HG02610 (cell line): ENCODE results near the gene FAM89B.
A peak's percentile ranks its signal among the peaks of the same experiment; 100 is the strongest.

Source experiments
- ATAC-seq: cut with Tn5 transposase; IDR thresholded peaks from one replicate; pipeline ENCODE4 v1.9.1; 2021; ENCODE audit warnings: mild to moderate bottlenecking, moderate library complexity; ENCODE audit not compliant: unreplicated experiment

FAM89B gene

GRCh38 chr11:65573391-65574079 is 1.2 kb downstream of the FAM89B start:
- ATAC-seq = no peak

- ATAC-seq = peak; percentile 29
Measured at GRCh38 chr11:65574109-65574810, 1.9 kb downstream of the FAM89B start.

DNA sequence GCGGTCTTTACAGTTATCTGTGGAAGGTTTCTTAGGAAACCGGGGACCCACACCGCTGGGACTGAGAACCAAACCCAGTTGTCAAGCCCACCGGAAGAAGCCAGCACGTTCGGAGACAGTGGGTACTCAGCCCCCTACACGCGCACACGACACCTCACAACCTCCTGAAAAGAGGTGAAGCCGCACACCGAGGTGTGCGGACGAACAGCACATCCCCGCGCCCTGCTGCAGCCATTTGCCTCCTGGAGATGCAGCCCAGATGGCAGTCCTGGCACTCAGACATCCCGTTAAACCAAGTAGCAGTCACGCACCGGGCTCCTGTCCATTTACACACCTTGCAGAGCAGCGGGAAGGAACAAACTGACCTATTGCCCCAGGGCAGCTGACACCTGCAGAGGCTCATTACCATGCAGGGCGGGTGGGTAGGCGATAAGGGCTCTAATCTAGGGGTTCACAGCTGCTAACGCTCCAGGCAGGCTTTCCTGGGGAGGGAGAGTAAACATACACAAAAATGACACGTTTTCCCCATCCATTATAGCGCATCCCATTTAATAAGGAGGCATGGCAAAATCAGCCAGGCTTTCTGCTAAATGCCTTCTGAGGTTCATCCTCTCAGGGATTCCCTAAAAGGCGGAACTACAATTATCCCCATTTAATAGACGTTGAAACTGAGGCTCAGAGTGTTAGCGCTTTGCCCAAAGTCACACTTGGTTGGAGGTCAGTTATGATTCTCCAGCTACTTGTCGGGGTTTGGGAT is 2.7 kb downstream of the FAM89B start:
- ATAC-seq = no peak

DNA sequence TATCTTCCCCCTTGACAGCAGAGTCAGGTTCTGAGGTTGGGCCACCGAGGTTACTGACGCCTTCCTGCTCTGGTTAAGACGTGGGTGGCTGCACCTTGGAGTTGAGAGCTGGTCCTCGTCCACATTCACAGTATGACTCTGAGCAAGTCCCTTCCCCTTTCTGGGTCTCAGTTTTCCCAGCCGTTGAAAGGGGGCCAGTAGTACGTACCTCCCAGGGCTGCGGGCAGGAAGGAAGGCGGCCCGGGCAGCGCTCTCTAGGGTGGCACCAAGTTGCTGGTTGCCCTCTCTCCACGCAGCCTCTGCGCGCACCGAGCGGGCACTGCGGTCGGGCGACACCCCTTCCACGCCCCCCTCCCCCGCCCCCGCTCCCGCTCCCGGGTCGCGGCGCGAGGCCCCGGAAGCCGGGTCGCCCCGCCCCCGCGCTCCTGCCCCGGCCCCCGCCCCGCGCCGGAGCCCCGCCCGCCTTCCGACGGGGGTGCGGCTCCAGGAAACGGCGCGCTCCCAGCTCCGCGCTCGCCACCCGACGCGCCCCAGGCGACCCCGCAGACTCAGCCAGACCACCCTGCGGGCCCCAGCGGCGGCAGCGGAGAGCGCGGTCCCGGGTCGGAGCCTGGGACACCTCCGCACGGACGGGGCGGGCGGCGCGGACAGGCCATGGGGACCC is 3.4 kb downstream of the FAM89B start, which contains the start of gene EHBP1L1:
Gene EHBP1L1, plus strand, starts transcription at position 486 of the 664 bp plus-strand sequence. CDS start 250 bp downstream, outside the sequence.
- ATAC-seq = peak; percentile 24

- ATAC-seq = no peak
Measured at GRCh38 chr11:65576232-65576866, 4.0 kb downstream of the FAM89B start.

DNA sequence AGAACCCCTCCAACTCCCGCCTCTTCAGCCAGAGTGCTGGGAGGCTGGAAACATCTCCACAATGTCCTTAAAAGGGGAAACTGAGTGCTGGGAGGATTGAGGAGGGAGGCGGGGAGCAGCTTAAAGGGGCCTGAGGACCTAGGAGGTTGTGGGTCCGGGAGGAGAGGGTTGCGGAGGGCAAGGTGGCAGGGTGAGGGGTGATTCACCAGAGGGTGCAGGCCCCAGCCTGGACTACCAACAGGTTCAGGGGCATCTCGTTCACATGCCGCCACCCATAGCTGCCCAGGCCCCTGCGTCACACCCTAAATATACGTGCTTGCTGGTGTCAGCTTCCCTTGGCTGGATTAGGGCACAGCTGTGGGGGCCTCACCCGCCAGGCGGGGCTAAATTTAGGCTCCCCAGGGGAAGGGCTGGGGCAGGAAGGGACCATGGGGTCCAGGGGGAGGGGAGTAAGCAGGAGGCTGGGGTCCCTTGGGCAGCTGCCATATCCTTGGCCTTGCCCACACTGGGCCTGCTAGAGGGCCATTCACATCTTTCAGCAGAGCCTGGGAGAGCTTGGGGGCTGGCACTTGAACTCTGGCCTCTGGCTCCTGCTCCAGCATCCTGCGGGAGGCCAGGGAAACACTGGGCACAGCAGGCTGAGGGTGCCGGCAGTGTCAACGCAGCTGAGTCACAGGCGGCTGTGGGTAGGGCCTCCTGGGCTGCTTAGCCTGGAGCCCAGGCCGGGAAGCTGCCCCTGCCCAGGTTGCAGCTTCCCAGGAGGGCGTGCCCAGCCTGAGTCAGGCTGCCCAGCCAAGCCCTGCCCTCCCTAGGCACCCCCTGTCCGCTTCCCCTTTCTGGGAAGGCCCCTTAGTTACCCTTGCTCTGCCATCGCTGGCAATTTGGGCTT is 4.8 kb downstream of the FAM89B start:
- no peak for ATAC-seq

DNA sequence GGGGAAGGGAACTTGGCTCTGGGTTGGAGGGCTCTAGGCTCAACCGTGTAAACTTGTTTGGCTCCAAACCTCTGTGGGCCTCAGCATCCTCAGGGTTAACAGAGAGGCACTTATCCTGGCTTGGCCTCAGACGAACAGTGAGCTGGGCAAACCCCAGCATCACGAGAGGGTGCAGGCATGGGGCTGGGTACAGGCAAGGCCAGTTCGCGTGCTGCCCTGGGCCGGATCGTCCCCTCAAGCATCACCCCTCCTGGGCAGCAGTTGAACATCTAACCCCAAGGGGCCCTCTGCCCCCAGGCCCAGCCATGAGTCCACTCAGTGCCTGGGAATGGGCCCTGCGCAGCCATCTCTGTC is 5.4 kb downstream of the FAM89B start:
- ATAC-seq = no peak

GRCh38 chr11:65578134-65578533 is 5.8 kb downstream of the FAM89B start:
- ATAC-seq = no peak

DNA sequence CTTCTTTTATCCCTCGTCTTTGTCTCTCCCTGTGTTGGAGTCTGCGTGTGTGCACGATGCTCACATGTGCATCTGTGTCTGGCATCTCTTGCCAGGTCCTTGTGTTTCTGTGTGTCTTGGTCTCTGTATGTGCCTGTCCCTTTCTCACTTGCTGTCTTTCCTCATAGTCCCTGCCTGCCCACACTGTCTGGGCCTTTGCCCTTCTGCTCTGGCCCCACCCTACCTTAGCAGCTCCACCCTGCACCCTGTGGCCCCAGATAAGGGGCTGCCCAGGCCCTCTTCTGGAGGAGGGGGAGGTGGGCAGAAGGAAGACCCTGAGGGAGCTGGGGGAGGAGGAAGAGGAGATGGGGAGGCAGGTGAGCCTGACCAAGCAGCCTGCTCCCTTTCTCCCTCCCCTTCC is 6.3 kb downstream of the FAM89B start:
- no peak for ATAC-seq

DNA sequence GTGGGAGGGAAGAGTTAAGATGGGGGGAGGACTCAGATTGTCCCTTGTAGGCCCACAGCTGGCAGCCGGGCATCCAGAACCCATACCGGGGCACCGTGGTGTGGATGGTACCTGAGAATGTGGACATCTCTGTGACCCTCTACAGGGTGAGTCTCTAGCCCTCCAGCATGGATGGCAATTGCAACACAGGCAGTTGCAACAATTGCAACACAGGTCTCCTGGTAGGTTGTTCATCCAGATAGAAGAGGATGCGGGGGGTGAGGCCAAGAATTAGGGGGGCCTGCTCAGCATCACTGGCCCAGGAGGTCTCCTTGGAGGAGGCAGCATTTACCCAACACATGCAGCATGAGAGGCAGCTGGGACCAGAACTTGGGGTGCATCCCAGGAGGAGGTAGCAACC is 7.0 kb downstream of the FAM89B start:
- ATAC-seq = no peak

DNA sequence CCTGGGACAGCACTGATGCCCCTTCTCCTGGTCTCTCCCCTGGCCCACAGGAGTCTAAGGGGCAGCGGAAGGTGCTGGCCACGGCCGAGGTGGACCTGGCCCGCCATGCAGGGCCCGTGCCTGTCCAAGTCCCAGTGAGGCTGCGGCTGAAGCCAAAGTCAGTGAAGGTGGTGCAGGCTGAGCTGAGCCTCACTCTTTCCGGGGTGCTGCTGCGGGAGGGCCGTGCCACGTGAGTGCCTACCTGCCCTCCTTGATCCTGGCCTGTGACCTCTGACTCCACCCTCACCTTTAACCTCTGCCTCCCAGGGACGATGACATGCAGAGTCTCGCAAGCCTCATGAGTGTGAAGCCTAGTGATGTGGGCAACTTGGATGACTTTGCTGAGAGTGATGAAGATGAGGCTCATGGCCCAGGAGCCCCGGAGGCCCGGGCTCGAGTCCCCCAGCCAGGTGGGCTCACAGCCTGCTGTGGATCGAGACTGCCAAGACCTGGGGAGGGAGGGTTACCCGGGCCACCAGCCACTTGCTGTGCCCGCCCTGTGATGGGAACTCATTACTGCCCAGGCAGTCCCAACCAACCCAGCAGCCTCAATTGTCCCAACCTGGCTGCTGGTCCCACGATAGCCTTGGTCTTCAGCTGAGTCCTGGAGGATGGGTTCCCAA is 7.8 kb downstream of the FAM89B start:
- ATAC-seq = no peak

DNA sequence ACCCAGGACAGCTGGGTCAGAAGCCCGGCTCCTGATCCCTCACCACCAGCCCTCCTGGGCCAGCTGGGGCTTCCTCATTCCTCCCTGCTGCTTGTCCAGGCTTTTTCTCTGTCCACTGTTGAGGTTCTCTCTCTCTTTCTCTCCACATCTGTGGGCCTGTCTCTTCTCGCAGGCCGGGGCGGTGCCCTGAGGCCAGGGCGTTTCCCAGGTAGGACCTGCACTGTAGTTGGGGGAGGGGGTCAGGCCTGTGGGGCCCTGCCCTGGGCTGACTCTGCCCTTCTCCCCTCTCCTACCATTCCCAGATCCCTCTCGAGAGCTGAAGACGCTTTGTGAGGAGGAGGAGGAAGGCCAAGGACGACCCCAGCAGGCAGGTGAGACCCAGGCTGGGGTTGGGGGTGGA is 8.4 kb downstream of the FAM89B start:
- no peak for ATAC-seq

DNA sequence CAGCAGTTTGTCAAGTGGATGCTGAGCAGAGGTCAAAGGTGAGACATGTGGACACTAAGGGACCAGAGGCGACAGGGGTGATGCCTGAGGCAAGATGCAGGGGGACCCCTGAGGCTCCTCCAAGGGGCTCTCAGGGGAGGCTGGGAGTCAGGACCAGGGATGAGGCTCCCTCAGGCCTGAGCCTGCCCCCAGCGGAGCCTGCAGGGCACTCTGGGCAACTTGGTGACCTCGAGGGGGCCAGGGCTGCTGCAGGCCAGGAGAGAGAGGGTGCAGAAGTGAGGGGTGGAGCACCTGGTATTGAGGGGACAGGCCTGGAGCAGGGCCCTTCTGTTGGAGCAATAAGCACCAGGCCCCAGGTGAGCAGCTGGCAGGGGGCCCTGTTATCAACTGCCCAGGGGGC is 9.6 kb downstream of the FAM89B start:
- no peak for ATAC-seq

DNA sequence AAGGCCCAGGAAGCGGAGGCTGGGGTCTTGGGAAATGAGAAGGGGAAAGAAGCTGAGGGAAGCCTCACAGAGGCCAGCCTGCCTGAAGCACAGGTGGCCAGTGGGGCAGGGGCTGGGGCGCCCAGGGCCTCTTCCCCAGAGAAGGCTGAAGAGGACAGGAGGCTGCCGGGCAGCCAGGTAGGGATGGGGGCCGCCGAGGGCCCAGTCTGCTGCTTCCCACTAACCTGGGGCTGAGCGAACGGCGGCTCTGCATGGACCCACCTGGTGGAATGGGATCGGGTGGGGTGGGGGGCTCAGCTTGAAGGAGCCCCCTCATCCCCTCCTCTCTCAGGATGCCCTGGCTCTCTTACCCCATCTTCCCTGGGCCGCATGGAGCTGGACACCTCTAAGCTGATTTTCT is 11.3 kb downstream of the FAM89B start:
- no peak for ATAC-seq

DNA sequence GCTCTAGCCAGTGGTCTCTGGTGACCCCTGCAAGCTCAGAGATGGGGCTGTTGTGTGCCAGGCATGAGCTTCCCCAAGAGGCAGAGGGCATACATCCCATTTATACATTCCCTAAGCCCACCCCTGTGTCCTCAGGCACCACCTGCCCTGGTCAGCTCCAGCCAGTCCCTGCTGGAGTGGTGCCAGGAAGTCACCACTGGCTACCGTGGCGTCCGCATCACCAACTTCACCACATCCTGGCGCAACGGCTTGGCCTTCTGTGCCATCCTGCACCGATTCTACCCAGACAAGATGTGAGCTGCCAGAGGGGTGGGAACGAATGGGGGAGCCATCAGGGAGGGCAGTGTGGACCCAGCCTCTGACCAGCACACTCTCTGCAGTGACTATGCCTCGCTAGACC is 11.8 kb downstream of the FAM89B start:
- no peak for ATAC-seq

GRCh38 chr11:65584723-65585171 is 12.4 kb downstream of the FAM89B start:
- no peak for ATAC-seq

DNA sequence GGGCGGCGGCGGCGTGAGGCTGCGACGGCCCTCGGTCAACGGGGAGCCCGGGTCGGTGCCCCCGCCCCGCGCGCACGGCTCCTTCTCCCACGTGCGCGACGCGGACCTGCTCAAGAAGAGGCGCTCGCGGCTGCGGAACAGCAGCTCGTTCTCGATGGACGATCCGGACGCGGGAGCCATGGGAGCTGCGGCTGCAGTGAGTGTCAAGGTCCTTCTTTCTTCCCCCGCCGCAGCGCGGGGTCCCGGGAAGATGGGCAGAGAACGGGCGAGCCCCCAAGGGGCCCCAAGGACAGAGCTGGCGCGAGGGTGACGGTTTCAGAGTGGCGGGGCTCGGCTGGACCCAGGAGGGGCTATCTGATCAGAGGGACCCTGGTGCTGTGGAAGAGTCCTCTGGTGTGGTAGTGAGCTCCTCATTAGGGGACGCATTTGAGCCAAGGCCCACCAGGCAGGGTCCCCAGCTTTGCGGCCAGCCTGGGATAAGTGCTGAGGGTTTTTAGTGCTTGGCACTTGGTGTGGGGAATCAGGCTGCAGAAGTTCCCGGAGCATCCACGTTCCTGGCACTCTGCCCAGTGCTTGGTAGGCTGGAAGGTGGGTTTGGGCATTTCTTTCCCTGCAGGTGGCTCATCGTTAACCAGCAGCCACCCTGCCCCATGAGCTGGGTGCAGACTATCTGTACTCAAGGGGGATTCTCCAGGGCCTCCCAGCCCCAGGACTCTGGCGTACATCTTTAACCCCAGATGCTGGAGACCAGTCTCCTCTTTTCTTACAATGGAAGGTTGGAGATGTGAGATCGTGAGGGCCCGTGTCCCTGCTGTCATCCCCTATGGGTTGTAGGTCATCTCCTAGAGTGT is 13.3 kb downstream of the FAM89B start:
- no peak for ATAC-seq

- no peak for ATAC-seq
Measured at GRCh38 chr11:65586247-65586630, 13.9 kb downstream of the FAM89B start.
